Muscle layer of colon (tissue), 2 donors: ENCODE measurements around the gene ACO2.

Source experiments
- H3K27ac ChIP-seq: one replicate; pipeline ENCODE4 v1.7.0; 2013; ENCODE audit warnings: low read depth, mild to moderate bottlenecking, low read length, moderate library complexity
- H3K27me3 ChIP-seq, 2 donors: one replicate each; pipeline ENCODE4 v1.7.0; 2013; ENCODE audit warnings: low read length in 2 of 2, mild to moderate bottlenecking in 2 of 2; ENCODE audit not compliant: insufficient read depth in 2 of 2, control insufficient read depth in 1 of 2
- H3K36me3 ChIP-seq: one replicate; pipeline ENCODE4 v1.7.0; 2013; ENCODE audit warnings: mild to moderate bottlenecking, low read length; ENCODE audit not compliant: insufficient read depth
- H3K4me1 ChIP-seq: one replicate; pipeline ENCODE4 v1.7.0; 2013; ENCODE audit warnings: mild to moderate bottlenecking, low read length; ENCODE audit not compliant: insufficient read depth
- H3K4me3 ChIP-seq, 2 donors: one replicate each; pipeline ENCODE4 v1.7.0; 2013; ENCODE audit warnings: low read length in 2 of 2, low read depth in 1 of 2, mild to moderate bottlenecking in 1 of 2, moderate library complexity in 1 of 2
- H3K9ac ChIP-seq: one replicate; pipeline ENCODE4 v1.7.0; 2013; ENCODE audit warnings: low read length
- H3K9me3 ChIP-seq: one replicate; pipeline ENCODE4 v1.7.0; 2013; ENCODE audit warnings: mild to moderate bottlenecking, low read length
- donor health status: abdominal sarcoma.
- donor health status: Adenocarcinoma of cecum.

ACO2 gene

GRCh38 chr22:41540006-41540315, 71.0 kb downstream of the ACO2 start:
- Histone ChIP-seq H3K27me3 (no peaks in the 10 kb centered on the region), H3K4me1 (peaks cover 21% of the 10 kb centered on the region), H3K36me3 (no peaks in the 10 kb centered on the region), H3K27ac (no peak overlapping the region), H3K4me3 (no peak overlapping the region), H3K9me3 (no peaks in the 10 kb centered on the region), H3K9ac (no peak overlapping the region)

- Histone ChIP-seq H3K4me3 (no peak overlapping the region), H3K9me3 (no peaks in the 10 kb centered on the region), H3K27me3 (no peaks in the 10 kb centered on the region), H3K9ac (no peak overlapping the region), H3K4me1 (peaks cover 25% of the 10 kb centered on the region), H3K36me3 (no peaks in the 10 kb centered on the region), H3K27ac (no peak overlapping the region)
Measured at GRCh38 chr22:41540365-41540764, 71.4 kb downstream of the ACO2 start.

- Histone ChIP-seq H3K36me3 (no peaks in the 10 kb centered on the region), H3K4me1 (peaks cover 25% of the 10 kb centered on the region), H3K9ac (no peak overlapping the region), H3K4me3 (no peak overlapping the region), H3K27me3 (no peaks in the 10 kb centered on the region), H3K27ac (no peak overlapping the region), H3K9me3 (no peaks in the 10 kb centered on the region)
Measured at GRCh38 chr22:41541484-41541883, 72.6 kb downstream of the ACO2 start.

- Histone ChIP-seq H3K4me3 (no peak overlapping the region), H3K27me3 (no peaks in the 10 kb centered on the region), H3K9ac (no peak overlapping the region), H3K4me1 (peaks cover 25% of the 10 kb centered on the region), H3K9me3 (no peaks in the 10 kb centered on the region), H3K36me3 (no peaks in the 10 kb centered on the region), H3K27ac (no peak overlapping the region)
Measured at GRCh38 chr22:41542224-41542623, 73.3 kb downstream of the ACO2 start.

GRCh38 chr22:41543854-41544670, 75.1 kb downstream of the ACO2 start, which contains the start of gene POLR3H:
Gene POLR3H (minus strand): TSS chr22:41544470. CDS start chr22:41544101, 369 bp downstream.
- Histone ChIP-seq H3K27ac (peak within 1 kb of the TSS; percentile 67), H3K9me3 (no peaks in the 10 kb centered on the region), H3K4me3 (peak within 1 kb of the TSS; percentile 63 to 88), H3K4me1 (peaks cover 25% of the 10 kb centered on the region), H3K9ac (peak within 1 kb of the TSS; percentile 49), H3K27me3 (no peaks in the 10 kb centered on the region), H3K36me3 (no peaks in the 10 kb centered on the region)

GRCh38 chr22:41544671-41545476, 76.0 kb downstream of the ACO2 start:
- Histone ChIP-seq H3K27ac (peak overlapping the region; percentile 63), H3K36me3 (no peaks in the 10 kb centered on the region), H3K4me1 (peaks cover 25% of the 10 kb centered on the region), H3K4me3 (peak overlapping the region; percentile 7 to 51), H3K9ac (peak overlapping the region; percentile 45), H3K9me3 (no peaks in the 10 kb centered on the region), H3K27me3 (no peaks in the 10 kb centered on the region)

GRCh38 chr22:41548830-41549211, 79.9 kb downstream of the ACO2 start:
- H3K27ac ChIP-seq = no peak overlapping the region
- no peak overlapping the region for H3K9ac ChIP-seq
- no peaks in the 10 kb centered on the region for H3K36me3 ChIP-seq
- H3K27me3 ChIP-seq = no peaks in the 10 kb centered on the region
- H3K4me1 ChIP-seq = peaks cover 7% of the 10 kb centered on the region
- H3K4me3 ChIP-seq = no peak overlapping the region
- H3K9me3 ChIP-seq = no peaks in the 10 kb centered on the region

- Histone ChIP-seq H3K4me3 (no peak overlapping the region), H3K9ac (no peak overlapping the region), H3K27ac (no peak overlapping the region), H3K9me3 (no peaks in the 10 kb centered on the region), H3K4me1 (no peaks in the 10 kb centered on the region), H3K36me3 (no peaks in the 10 kb centered on the region), H3K27me3 (no peaks in the 10 kb centered on the region)
Measured at GRCh38 chr22:41550952-41551491, 82.1 kb downstream of the ACO2 start.

- Histone ChIP-seq H3K27me3 (no peaks in the 10 kb centered on the region), H3K4me1 (peaks cover 4% of the 10 kb centered on the region), H3K27ac (no peak overlapping the region), H3K4me3 (no peak overlapping the region), H3K36me3 (no peaks in the 10 kb centered on the region), H3K9ac (no peak overlapping the region), H3K9me3 (no peaks in the 10 kb centered on the region)
Measured at GRCh38 chr22:41551877-41552582, 83.1 kb downstream of the ACO2 start.

GRCh38 chr22:41555325-41555982, 86.5 kb downstream of the ACO2 start:
- H3K9ac ChIP-seq = no peak overlapping the region
- no peaks in the 10 kb centered on the region for H3K9me3 ChIP-seq
- no peak overlapping the region for H3K4me3 ChIP-seq
- peaks cover 11% of the 10 kb centered on the region for H3K4me1 ChIP-seq
- no peaks in the 10 kb centered on the region for H3K27me3 ChIP-seq
- H3K27ac ChIP-seq = no peak overlapping the region
- no peaks in the 10 kb centered on the region for H3K36me3 ChIP-seq

GRCh38 chr22:41556561-41556960, 87.6 kb downstream of the ACO2 start:
- Histone ChIP-seq H3K4me3 (no peak overlapping the region), H3K4me1 (peaks cover 11% of the 10 kb centered on the region), H3K27ac (no peak overlapping the region), H3K9ac (no peak overlapping the region), H3K9me3 (no peaks in the 10 kb centered on the region), H3K27me3 (no peaks in the 10 kb centered on the region), H3K36me3 (no peaks in the 10 kb centered on the region)
